SKM-1 (cell line): Measurements from ENCODE around the gene MTPN.

Source experiments
- DNase-seq: peaks from one replicate; lab custom pipeline; 2025; ENCODE audit not compliant: unreplicated experiment; lab: John Stamatoyannopoulos, UW

MTPN gene

DNA sequence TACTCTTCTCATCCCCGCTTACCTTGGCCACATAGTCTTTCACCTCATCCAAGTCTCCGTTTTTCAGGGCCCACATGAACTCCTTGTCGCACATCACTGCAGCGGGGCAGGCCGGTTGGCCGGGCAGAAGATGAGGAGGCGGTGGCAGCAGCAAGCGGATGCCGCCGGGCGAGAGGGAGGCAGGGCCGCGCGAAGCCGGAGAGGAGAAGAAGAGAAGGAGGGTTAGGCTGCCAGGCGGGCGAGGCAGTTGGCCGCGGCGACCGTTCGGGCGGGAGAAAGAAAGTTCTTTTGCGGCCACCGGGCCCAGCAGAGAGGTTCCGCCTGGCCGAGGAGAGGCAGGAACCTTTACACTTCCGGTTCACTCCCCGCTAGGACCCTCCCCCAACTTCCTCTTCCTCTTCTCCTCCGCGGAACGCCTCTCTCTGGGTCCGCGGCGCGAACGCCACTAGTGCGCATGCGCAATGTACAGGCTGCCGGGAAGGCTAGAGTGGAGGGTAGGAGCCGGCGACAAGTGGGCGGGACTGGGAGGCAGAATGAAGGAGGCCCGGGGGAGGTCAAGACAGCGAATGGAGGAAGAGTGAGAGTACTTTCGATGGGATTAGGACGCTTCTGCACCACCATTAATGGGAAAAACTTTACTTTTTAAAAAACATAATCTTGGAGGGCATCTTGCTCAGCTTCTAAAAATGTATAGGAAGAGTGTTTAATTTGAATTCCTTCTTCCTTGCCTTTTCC is at the start of gene MTPN:
MTPN (minus strand) TSS at position 353 of the 735 bp plus-strand sequence; CDS start at position 94, 259 bp downstream.
- peak; percentile 98 for DNase-seq

GRCh38 chr7:136026209-136026608 is 49.0 kb upstream of the MTPN start:
- no peak for DNase-seq

DNA sequence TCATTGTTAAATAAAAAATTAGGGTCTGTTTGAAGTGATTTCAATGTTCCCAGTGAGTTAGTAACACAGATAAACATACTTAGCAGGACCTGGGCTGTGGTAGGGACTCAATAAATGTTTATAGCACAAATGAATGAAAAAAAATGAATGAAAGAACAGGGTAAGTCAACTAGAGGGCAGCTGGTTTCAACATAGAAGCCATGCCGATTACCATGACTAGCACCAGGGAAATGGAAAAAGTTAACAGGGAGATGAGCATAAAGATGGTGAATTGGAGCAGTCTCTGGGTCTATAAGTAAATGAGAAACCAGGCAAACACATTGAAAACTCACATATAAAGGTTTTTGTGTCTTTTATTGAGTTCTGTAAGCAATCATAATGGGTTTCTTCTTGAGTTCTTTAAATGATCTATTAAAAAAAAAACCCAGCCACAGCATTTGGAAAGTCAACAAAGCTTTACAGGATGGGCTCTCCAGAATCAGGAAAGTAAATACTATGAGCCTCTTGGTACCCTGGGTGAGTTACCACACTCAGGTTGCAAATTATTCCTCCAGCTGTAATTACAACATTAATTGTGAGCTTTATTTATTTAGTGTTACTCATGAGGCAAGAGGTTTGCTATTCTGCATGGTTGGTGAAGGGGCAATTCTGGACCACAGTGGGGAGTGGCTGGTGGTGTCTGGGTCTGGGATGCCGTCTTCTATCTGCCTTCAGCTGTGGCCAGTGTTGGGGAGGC is 46.1 kb upstream of the MTPN start:
- DNase-seq: no peak

DNA sequence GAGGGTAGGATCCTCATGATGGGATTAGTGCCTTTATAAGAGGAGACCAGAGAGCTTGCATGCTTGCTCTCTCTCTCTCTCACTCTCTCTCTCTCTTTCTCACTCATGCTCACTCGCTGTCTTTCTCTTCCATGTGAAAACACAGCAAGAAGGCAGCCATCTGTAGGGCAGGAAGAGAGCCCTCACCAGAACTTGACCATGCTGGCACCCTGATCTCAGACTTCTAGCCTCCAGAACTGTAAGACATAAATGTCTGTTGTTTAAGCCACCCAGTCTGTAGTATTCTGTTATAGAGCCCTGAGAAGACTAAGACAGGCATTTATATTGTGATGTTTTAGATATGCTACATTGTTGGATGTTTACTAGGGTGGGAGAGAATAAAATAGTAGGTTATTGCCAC is 43.4 kb upstream of the MTPN start:
- no peak for DNase-seq

GRCh38 chr7:136018104-136018503 is 40.9 kb upstream of the MTPN start:
- DNase-seq: no peak

- DNase-seq: no peak
Observed at GRCh38 chr7:136016649-136017395, 39.7 kb upstream of the MTPN start.

- no peak for DNase-seq
Observed at GRCh38 chr7:136015638-136016037, 38.5 kb upstream of the MTPN start.

- no peak for DNase-seq
Observed at GRCh38 chr7:136014659-136015058, 37.5 kb upstream of the MTPN start.

GRCh38 chr7:136012238-136012637 is 35.1 kb upstream of the MTPN start:
- no peak for DNase-seq

- DNase-seq: peak; percentile 13
Observed at GRCh38 chr7:136009488-136010079, 32.4 kb upstream of the MTPN start.

- no peak for DNase-seq
Observed at GRCh38 chr7:136006208-136006607, 29.0 kb upstream of the MTPN start.

DNA sequence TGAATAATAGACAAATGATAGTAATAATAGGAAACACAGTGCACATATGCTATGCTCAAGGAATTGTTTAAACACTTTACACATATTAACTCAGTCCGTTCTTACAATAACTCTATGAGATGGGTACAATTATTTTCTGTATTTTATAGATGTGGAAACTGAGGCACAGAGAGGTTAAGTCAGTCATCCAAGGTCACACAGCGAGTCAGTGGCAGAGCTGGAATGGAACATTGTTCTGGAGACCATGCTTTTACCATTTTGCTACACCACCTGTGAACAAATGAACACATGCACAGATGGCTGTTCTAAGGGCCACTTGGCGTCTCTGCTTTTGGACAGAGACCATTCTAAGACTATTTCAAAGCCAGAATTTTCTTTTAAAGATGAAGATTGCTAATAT is 26.9 kb upstream of the MTPN start:
- no peak for DNase-seq

GRCh38 chr7:136002802-136003201 is 25.6 kb upstream of the MTPN start:
- DNase-seq: no peak

DNA sequence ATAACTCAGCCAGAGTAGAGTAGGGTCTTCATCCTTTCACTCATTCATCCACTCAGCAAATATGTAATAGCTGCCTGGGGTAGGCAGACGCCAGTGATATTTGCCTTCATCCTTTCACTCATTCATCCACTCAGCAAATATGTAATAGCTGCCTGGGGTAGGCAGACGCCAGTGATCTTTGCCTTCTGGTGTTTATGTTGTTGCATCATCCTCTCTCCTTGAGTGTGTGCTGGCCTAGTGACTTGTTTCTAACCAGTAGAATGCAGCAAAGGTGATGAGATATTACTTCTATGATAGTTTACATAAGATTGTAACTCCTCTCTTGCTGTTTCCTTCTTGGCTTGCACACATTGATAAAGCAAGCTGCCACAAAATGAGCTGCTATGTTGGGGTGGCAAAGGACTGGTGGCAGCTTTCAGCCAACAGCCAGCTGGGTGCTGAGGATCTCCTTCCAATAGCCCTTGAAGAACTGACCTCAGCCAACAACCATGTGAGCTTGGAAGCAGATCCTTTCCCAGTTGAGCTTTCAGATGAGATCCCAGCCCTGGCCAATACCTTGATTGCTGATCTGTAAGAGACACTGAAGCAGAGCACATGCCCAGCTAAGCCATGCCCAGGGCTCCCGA is 23.2 kb upstream of the MTPN start:
- DNase-seq: no peak

DNA sequence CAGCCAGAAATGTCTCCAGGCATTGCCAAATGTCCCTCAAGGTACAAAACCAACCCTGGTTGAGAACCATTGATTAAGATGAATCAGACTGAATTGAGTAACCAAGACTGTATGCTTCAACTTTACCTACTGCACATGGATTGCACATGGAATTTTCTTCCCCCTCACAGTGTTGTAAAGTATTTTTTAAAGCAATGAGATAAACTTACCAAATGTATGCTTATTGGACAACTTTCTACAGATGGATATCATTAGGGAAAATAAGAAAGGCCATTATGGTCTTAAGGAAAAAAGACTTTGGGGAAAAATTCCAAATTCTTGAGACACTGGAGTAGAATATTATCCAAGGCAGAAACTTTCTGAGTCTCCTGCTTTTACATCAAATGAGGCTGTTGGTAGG is 20.9 kb upstream of the MTPN start:
- DNase-seq: no peak

DNA sequence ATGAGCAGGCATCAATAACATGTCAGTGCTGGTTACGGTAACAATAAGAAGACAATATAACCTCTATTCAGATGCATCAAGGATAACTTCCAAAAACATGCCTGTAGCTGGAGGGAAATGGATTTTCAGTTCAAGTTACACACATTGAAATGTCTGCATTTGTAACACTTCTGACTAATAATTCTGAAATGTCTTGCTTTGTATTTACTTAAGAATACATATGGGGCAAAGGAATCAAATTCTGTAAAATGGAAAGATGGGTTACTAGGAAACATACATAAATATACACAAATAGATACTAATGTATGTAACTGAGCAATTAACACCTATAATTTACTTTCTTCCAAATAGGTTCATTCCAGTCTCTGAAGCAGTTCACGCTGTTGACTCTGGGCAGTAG is 18.6 kb upstream of the MTPN start:
- DNase-seq: no peak

DNA sequence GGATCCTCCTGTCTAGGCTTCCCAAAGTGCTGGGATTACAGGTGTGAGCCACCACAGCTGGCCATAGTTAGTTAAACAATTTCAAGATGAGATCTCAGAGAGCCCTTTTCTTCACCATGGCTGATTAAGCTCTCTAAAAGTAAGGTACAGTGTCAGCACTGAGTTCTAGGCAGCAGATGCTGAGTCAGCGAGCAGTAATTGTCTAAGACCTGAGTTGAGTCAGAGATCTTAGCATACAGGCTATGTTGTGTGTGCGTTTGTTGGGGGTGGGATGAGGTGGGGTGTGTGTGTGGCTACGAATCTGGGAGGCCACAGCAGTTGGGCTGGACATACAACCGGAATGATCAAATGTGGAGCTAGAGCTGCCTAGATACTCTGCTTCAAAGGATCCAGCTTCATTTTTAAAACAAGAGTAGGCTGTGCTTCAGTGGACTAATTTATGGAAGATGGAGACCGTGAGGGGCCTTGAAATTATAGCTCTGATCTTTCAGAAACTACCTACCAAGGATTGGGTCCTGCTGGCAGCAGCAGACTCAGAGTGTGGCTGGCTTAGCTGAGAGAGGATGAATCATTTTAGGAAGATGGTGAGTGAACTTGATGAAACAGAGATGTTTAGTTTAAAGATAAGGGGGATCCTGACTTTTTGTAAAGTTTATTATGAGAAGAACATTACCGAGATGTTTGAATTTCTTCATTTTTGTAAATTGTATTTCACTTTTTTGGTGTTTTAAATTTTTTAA is 17.5 kb upstream of the MTPN start:
- no peak for DNase-seq

GRCh38 chr7:135993950-135994349 is 16.8 kb upstream of the MTPN start:
- no peak for DNase-seq

DNA sequence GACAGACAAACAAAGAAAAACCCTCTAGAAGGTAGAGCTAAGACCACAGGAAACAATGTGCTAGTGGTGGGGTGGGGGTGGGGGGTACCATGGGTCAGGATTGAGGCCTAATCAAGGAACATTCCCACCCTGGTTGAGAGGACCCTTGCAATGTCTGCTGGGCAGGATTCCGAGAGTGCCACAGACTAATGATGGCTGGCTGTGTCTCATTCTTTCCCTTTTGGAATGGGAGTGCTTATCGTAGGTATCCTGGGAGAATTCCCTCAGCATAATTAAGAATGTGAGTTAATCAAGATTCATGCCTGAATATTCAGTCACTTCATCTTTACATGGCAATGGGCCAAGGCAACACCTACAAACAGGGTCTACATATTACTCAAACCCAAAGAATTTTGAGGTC is 14.7 kb upstream of the MTPN start:
- DNase-seq: no peak

GRCh38 chr7:135991322-135991721 is 14.2 kb upstream of the MTPN start:
- no peak for DNase-seq
